Cardiac septum (tissue), 1 donor: ENCODE results near the gene FLT1. TPM values are rescaled to one million over a fixed set of nuclear protein-coding genes. Genes with fewer than 3 reads are reported as not detected.

Source experiments
- DNase-seq: peaks from one replicate; pipeline ENCODE4 v3.0.0-alpha.2; 2020; ENCODE audit warnings: low spot score
- intact Hi-C: fragments of 100-400 bp; cut with DNase I; formaldehyde crosslinking; loops from one replicate; pipeline ENCODE4 v1.14.0; 2022
- total RNA-seq: library from RNA; stranded (reverse); fragmentation: NEBNext Ultra II Directional; extraction: Animal tissue kit (Norgen Biotek cat#: 25700); gene quantifications from one replicate; pipeline ENCODE4 v1.2.1, GENCODE V29; 2021
- donor health status: DM: no; HTN: no; CAD: no.

The FLT1 gene
- total RNA-seq, 1 donor from 2014 or later: 53.4 TPM

- intact Hi-C loops: no loop called here
- DNase-seq: no peak
These were observed 487 bp downstream of the FLT1 start for GRCh38 chr13:28494504-28494777.

- intact Hi-C loops: no loop called here
- DNase-seq: no peak
These were observed 1.0 kb downstream of the FLT1 start for GRCh38 chr13:28493740-28494503.

- no peak for DNase-seq
- intact Hi-C loops: no loop called here
These were observed 2.2 kb downstream of the FLT1 start for GRCh38 chr13:28492569-28493367.

- intact Hi-C loops: no loop called here
- DNase-seq: no peak
These were observed 4.9 kb downstream of the FLT1 start for GRCh38 chr13:28490061-28490460.

- intact Hi-C loops: no loop called here
These were observed 5.4 kb downstream of the FLT1 start for GRCh38 chr13:28489524-28489931.

GRCh38 chr13:28488376-28489005 lies 6.4 kb downstream of the FLT1 start:
- intact Hi-C loops: no loop called here
- DNase-seq: no peak

More at GRCh38 chr13:28489524-28489931, 5.4 kb downstream of the FLT1 start:
- no peak for DNase-seq

GRCh38 chr13:28485996-28486543 lies 8.9 kb downstream of the FLT1 start:
- intact Hi-C loops: no loop called here
- DNase-seq: no peak

GRCh38 chr13:28485551-28485950 lies 9.4 kb downstream of the FLT1 start:
- intact Hi-C loops: no loop called here
- no peak for DNase-seq

GRCh38 chr13:28485097-28485496 lies 9.8 kb downstream of the FLT1 start:
- no peak for DNase-seq

GRCh38 chr13:28483313-28483931 lies 11.5 kb downstream of the FLT1 start:
- no peak for DNase-seq
- intact Hi-C loops: no loop called here

More at GRCh38 chr13:28485097-28485496, 9.8 kb downstream of the FLT1 start:
- intact Hi-C loops: no loop called here

GRCh38 chr13:28479005-28479404 lies 15.9 kb downstream of the FLT1 start:
- no peak for DNase-seq
- intact Hi-C loops: no loop called here

- intact Hi-C loops: no loop called here
- no peak for DNase-seq
These were observed 16.8 kb downstream of the FLT1 start for GRCh38 chr13:28478127-28478526.

GRCh38 chr13:28477709-28477973 lies 17.3 kb downstream of the FLT1 start:
- intact Hi-C loops: no loop called here
- DNase-seq: no peak

GRCh38 chr13:28476919-28477708 lies 17.8 kb downstream of the FLT1 start:
- DNase-seq: no peak
- intact Hi-C loops: no loop called here

- intact Hi-C loops: no loop called here
- no peak for DNase-seq
These were observed 18.8 kb downstream of the FLT1 start for GRCh38 chr13:28475916-28476725.

GRCh38 chr13:28474491-28475134 lies 20.3 kb downstream of the FLT1 start:
- DNase-seq: no peak
- intact Hi-C loops: no loop called here

- DNase-seq: no peak
- intact Hi-C loops: no loop called here
These were observed 21.9 kb downstream of the FLT1 start for GRCh38 chr13:28473044-28473443.

- intact Hi-C loops: no loop called here
These were observed 23.5 kb downstream of the FLT1 start for GRCh38 chr13:28471421-28471820.

More at GRCh38 chr13:28471421-28471820, 23.5 kb downstream of the FLT1 start:
- no peak for DNase-seq
